Epithelial cell of esophagus (primary cell): ENCODE results near the gene GLIS1.

Experiments used
- DNase-seq: peaks from one replicate; pipeline ENCODE4 v3.0.0; 2010; ENCODE audit warnings: low read depth
- H3K4me3 ChIP-seq: 2 replicates; pipeline ENCODE4 v1.5.1; 2011; ENCODE audit warnings: mild to moderate bottlenecking, low read length, control low read depth
- CTCF ChIP-seq: IDR thresholded peaks from 2 replicates; pipeline ENCODE4 v1.5.1; 2011; ENCODE audit warnings: low read depth, mild to moderate bottlenecking, low read length, control low read depth, inconsistent platforms; ENCODE audit not compliant: insufficient read depth; ENCODE audit errors: missing control alignments

The GLIS1 gene

GRCh38 chr1:53567450-53567849 lies 171.5 kb downstream of the GLIS1 start:
- DNase-seq: no peak
- H3K4me3 ChIP-seq: no peak overlapping the region
- no peak for TF ChIP-seq CTCF

- no peak overlapping the region for H3K4me3 ChIP-seq
- DNase-seq: no peak
- no peak for TF ChIP-seq CTCF
These were observed 175.4 kb downstream of the GLIS1 start for GRCh38 chr1:53563611-53564010.

- no peak overlapping the region for H3K4me3 ChIP-seq
- TF ChIP-seq CTCF: no peak
- DNase-seq: no peak
These were observed 176.0 kb downstream of the GLIS1 start for GRCh38 chr1:53562981-53563379.

GRCh38 chr1:53562291-53562980 lies 176.5 kb downstream of the GLIS1 start:
- no peak for DNase-seq
- no peak overlapping the region for H3K4me3 ChIP-seq
- TF ChIP-seq CTCF: no peak

- TF ChIP-seq CTCF: no peak
- DNase-seq: no peak
- H3K4me3 ChIP-seq: no peak overlapping the region
These were observed 177.4 kb downstream of the GLIS1 start for GRCh38 chr1:53561503-53562105.

- no peak for TF ChIP-seq CTCF
- no peak for DNase-seq
These were observed 178.1 kb downstream of the GLIS1 start for GRCh38 chr1:53560581-53561502.

More at GRCh38 chr1:53560581-53561502, 178.1 kb downstream of the GLIS1 start:
- H3K4me3 ChIP-seq: no peak overlapping the region
